HG03139 (cell line): ENCODE measurements around the gene SUGCT.

Experiments
- ATAC-seq: cut with Tn5 transposase; IDR thresholded peaks from one replicate; pipeline ENCODE4 v1.9.1; 2021; ENCODE audit not compliant: unreplicated experiment

SUGCT gene

GRCh38 chr7:40315277-40315676, 180.5 kb downstream of the SUGCT start:
- ATAC-seq = no peak

GRCh38 chr7:40316176-40316575, 181.4 kb downstream of the SUGCT start:
- ATAC-seq = no peak

GRCh38 chr7:40324914-40325313, 190.1 kb downstream of the SUGCT start:
- ATAC-seq = no peak

GRCh38 chr7:40327113-40327512, 192.3 kb downstream of the SUGCT start:
- ATAC-seq = no peak

GRCh38 chr7:40327873-40328272, 193.1 kb downstream of the SUGCT start:
- no peak for ATAC-seq

GRCh38 chr7:40329601-40330153, 194.9 kb downstream of the SUGCT start:
- peak; percentile 54 for ATAC-seq

GRCh38 chr7:40330408-40330807, 195.6 kb downstream of the SUGCT start:
- ATAC-seq = no peak

GRCh38 chr7:40331915-40332314, 197.1 kb downstream of the SUGCT start:
- no peak for ATAC-seq

- no peak for ATAC-seq
Observed at GRCh38 chr7:40332516-40332915, 197.7 kb downstream of the SUGCT start.

- ATAC-seq = no peak
Observed at GRCh38 chr7:40341836-40342235, 207.0 kb downstream of the SUGCT start.

GRCh38 chr7:40346554-40346953, 211.7 kb downstream of the SUGCT start:
- no peak for ATAC-seq

GRCh38 chr7:40348126-40348728, 213.4 kb downstream of the SUGCT start:
- ATAC-seq = no peak

- ATAC-seq = no peak
Observed at GRCh38 chr7:40350100-40350499, 215.3 kb downstream of the SUGCT start.

GRCh38 chr7:40354711-40355110, 219.9 kb downstream of the SUGCT start:
- ATAC-seq = no peak

- no peak for ATAC-seq
Observed at GRCh38 chr7:40356312-40356711, 221.5 kb downstream of the SUGCT start.

- ATAC-seq = no peak
Observed at GRCh38 chr7:40356871-40357709, 222.3 kb downstream of the SUGCT start.

- ATAC-seq = no peak
Observed at GRCh38 chr7:40369641-40370277, 235.0 kb downstream of the SUGCT start.

- no peak for ATAC-seq
Observed at GRCh38 chr7:40371806-40372440, 237.1 kb downstream of the SUGCT start.

- no peak for ATAC-seq
Observed at GRCh38 chr7:40374575-40374974, 239.8 kb downstream of the SUGCT start.

- ATAC-seq = no peak
Observed at GRCh38 chr7:40380111-40380510, 245.3 kb downstream of the SUGCT start.

GRCh38 chr7:40382145-40382544, 247.3 kb downstream of the SUGCT start:
- no peak for ATAC-seq
